ENCODE measurements around the gene SPOCK1.

Gene SPOCK1

DNA sequence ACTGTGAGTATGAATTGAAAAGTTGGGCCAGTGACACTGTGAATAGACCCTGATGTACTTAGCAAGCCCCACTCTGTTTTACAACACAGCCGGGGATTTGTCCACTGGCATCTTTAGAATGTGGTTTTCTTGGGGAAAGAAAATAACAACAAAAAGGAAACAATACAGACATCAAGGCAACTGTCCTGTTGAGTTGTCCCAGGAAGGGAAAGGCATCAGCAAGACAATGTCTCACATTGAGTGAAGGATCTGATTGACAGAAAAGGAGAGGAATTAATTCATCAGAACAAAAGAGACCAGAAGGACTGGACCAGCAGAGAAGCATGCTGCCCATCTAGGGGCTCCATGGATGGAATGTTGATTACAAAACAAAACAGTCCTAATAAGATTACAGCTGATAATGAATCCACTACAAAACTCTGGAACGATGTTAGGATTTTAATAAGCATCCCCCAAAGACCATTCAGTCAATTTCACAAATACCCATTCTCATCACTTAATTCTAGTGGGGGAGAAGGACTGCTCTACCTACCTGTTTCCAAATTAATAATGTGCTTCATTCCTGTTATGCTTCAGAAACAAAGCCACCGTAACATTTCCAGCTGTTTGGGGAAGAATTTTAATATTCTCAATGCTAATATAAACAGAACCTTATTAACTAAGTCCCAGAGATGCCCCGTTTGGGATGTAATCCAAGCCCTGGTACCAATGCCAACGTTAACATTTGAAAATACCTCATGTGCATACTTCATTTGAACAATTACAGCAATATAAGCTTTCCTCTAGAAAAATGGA lies 298.0 kb downstream of the SPOCK1 start:
- TF ChIP-seq GATA3 (IDR thresholded peaks at IDR 0.05; ENCODE audit: low read depth, low read length): no peak
- TF ChIP-seq GATA2 (IDR thresholded peaks at IDR 0.05; ENCODE audit: low read depth, low read length): no peak

DNA sequence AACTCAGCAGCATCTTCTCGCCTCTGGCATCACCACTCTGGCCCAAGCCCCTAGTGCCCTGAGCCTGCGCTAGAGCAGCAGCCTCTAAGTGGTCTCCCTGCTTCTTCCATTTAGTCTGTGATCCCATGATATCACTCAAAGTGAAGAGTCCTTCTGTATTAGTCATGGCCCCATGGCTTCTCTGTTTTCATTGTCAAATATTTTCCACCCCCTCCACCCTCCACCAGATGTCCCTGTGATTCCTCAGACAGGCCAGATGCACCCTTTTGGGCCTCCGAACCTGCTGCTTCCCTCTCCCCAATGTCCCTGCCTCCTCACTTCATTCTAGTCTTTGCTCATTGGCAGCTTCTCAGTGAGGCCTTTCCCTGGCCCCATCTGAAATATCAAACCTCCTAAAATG lies 299.2 kb downstream of the SPOCK1 start:
- TF ChIP-seq GATA3 (IDR thresholded peaks at IDR 0.05; ENCODE audit: low read depth, low read length) (no peak), GATA2 (IDR thresholded peaks at IDR 0.05; ENCODE audit: low read depth, low read length) (no peak)

DNA sequence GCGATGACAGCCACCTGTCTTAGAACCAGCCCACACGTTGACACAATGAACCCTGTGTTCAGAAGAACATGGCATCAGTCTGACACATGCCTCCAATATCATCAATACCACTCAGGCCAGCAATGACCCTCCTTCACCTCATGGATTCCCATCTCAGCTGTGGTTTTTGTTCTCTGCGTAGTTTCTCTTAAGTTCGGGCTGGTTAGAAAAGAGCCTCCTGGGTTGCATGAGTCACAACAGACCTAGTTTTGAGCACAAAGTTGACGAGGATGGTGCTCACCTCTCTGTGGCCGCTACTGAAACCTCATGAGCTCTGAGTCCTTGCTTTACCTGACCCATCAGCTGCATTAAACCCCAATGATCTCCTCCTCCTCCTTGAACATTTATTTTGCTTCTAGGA lies 299.9 kb downstream of the SPOCK1 start:
- TF ChIP-seq GATA3 (IDR thresholded peaks at IDR 0.05; ENCODE audit: low read depth, low read length): no peak
- TF ChIP-seq GATA2 (IDR thresholded peaks at IDR 0.05; ENCODE audit: low read depth, low read length): no peak

DNA sequence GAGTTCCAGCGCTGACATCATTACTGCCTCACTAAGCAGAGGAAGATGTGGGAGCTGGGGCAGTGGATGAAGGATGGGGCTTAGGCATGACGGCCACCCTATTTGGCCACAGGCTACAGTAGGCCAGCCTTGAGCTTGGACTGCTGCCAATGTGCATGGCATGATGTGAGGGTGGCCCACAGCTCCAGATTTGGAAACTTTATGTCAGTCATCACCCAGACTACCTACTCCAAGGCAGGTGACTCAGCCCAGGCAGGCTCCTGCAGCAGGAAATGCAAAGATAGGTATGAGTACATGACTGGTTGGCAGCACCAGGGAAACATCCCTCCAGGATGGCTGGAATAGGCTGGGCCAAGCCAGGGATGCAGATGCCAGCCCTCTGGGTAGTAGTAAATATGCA lies 303.6 kb downstream of the SPOCK1 start:
- TF ChIP-seq GATA3 (IDR thresholded peaks at IDR 0.05; ENCODE audit: low read depth, low read length) (no peak), GATA2 (IDR thresholded peaks at IDR 0.05; ENCODE audit: low read depth, low read length) (no peak)

DNA sequence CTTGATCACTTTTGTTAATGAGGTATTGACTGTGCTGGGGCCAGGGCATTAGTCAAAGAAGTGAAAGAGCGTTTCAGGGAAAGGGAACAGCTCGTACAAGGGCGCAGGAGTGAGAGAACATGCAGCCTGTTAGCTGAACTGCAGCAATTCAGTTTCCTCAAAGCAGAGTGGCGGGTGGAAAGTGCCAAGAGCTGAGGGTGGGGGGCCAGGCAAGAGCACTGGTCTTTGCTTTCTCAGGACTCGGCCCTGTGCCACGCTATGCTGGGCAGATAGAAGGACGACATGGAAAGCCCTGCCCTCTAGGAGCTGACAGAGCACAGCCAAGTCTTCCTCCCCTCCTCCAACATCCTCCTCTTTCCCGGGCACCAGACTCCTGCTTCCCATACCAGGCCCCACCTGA lies 304.8 kb downstream of the SPOCK1 start:
- no peak for TF ChIP-seq GATA3 (IDR thresholded peaks at IDR 0.05; ENCODE audit: low read depth, low read length)
- no peak for TF ChIP-seq GATA2 (IDR thresholded peaks at IDR 0.05; ENCODE audit: low read depth, low read length)

DNA sequence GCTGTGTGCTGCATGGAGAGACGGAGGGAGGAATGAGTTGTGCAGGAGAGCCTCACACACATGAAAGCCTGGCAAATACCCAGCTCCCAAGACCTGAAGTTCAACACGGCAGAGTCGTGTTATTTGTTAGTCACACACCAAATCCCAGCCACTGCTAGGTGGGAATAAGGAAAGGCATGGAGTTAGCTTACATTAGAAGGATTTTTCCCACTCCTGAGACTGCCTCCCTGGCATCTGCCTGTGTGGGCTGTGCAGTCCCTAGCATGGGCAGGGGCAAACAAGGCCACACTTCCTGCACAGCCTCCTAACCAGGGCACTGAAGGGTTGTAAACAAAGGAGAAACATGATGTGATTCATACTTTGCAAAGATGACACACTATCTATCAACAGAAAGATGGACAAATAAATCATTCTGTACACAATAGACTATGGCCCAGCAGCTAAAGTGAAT lies 306.8 kb downstream of the SPOCK1 start:
- TF ChIP-seq GATA2 (IDR thresholded peaks at IDR 0.05; ENCODE audit: low read depth, low read length): no peak
- TF ChIP-seq GATA3 (IDR thresholded peaks at IDR 0.05; ENCODE audit: low read depth, low read length): no peak

DNA sequence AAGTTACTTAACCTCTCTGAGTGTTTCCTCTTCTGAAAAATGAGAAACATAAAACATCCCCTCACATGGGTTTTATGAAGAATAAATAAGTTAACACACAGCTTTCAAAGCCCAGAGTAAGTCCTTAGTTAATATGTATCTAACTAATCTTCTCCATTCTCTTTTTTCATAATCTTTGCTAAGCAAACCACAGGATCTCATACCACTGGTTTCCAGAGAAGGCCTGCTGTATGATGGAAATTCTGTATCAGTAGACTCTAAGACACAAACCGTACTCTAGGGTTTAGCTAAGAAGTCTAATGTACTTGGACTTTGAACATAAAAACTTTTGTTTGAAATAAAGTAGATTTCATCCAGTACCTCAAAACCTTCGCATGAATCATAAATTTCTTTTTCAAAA lies 307.9 kb downstream of the SPOCK1 start:
- TF ChIP-seq GATA3 (IDR thresholded peaks at IDR 0.05; ENCODE audit: low read depth, low read length) (no peak), GATA2 (IDR thresholded peaks at IDR 0.05; ENCODE audit: low read depth, low read length) (no peak)

DNA sequence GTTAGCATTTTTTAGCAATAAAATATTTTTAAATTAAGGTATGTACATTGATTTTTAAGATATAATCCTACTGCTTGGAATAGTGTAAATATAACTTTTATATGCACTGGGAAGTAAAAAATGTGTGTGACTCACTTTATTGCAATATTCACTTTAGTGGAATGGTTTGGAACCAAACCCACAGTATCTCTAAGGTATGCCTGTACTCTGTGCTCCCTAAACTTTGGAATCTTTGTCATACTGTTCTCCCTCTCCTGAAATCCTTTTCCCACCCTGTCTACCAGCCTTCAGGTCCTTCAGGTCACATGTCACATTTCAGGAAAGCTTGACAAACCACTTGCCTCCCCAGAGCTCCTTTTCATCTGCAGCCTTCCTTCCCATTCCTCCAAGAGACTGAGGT lies 308.7 kb downstream of the SPOCK1 start:
- TF ChIP-seq GATA3 (IDR thresholded peaks at IDR 0.05; ENCODE audit: low read depth, low read length) (no peak), GATA2 (IDR thresholded peaks at IDR 0.05; ENCODE audit: low read depth, low read length) (no peak)

DNA sequence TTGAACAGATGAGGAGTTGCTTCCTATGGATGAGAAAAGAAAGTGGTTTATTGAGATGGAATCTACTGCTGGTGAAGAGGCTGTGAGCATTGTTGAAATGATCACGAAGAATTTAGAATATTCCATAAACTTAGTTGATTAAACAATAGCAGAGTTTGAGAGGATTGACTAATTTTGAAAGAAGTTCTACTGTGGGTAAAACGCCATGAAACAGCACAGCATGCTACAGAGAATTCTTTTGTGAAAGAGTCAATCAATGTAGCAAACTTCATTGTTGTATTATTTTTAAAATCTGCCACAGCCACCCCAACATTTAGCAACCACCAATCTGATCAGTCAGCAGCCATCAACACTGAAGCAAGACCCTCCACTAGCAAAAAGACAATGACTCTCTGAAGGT lies 309.1 kb downstream of the SPOCK1 start:
- no peak for TF ChIP-seq GATA3 (IDR thresholded peaks at IDR 0.05; ENCODE audit: low read depth, low read length)
- TF ChIP-seq GATA2 (IDR thresholded peaks at IDR 0.05; ENCODE audit: low read depth, low read length): no peak

DNA sequence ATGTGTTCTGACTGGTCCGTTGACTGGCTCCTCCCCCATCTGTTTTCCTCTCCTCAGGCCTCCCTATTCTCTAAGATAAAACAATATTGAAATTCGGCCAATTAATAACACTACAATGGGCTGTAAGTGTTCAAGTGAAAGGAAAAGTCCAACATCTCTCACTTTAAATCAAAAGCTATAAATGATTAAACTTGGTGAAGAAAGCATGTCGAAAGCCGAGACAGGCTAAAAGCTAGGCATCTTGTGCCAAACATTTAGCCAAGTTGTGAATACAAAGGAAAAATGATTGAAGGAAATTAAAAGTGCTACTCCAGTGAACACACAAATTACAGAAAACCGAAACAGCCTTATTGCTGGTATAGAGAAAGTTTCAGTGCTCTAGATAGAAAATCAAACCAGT lies 310.6 kb downstream of the SPOCK1 start:
- TF ChIP-seq GATA2 (IDR thresholded peaks at IDR 0.05; ENCODE audit: low read depth, low read length) (no peak), GATA3 (IDR thresholded peaks at IDR 0.05; ENCODE audit: low read depth, low read length) (no peak)

DNA sequence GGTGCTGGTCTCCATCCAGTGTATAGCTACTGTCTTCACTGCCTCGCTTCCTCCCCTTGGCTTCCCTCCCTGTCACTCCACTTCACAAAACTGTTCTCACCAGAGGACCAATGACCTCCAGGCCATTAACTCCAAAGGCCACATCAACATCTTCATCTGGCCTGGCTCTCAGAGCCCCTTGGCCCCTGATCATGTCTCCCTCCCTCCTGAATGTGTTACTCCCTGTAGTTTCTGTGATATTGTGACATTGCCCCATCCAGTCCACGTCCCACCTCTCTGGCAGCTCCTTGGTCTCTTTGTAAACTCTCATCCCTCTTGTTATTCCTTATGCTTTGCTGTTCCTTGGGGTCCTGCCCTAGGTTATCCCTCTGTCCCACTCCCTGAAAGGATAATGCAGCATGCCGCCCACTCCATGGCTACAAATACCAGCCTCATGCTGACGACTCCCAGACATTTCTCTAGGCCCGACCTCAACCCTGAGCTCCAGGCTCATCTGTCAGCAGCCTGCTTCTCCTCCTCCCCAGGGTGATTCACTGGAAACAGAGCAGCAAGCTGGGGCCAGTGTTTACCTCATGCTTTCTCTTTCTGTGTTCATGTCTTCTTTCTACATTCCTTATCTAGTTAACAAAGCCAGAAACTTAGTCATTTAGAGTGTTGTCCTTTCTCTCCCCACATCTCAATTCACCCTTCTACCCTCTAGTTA lies 312.2 kb downstream of the SPOCK1 start:
- TF ChIP-seq GATA3 (IDR thresholded peaks at IDR 0.05; ENCODE audit: low read depth, low read length) (no peak), GATA2 (IDR thresholded peaks at IDR 0.05; ENCODE audit: low read depth, low read length) (no peak)

DNA sequence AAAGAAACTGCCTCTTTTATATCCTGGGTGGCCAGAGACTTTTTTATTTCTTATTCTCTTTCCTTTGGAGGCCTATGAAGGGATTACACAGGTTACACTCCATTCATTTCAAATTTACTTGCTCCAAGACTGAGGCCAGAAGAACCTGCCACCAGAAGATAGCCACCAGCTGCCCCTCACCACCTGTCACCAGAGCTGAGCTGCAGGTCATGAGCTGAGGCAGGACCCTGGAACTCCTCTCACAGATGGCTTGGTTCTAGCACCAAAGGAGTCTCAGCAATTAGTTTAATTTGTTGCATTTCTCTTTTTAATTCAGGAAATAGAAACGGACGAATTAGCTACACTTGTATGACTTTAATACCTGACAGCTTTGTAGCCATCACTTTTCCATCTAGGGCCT lies 313.9 kb downstream of the SPOCK1 start:
- TF ChIP-seq GATA2 (IDR thresholded peaks at IDR 0.05; ENCODE audit: low read depth, low read length) (no peak), GATA3 (IDR thresholded peaks at IDR 0.05; ENCODE audit: low read depth, low read length) (no peak)

DNA sequence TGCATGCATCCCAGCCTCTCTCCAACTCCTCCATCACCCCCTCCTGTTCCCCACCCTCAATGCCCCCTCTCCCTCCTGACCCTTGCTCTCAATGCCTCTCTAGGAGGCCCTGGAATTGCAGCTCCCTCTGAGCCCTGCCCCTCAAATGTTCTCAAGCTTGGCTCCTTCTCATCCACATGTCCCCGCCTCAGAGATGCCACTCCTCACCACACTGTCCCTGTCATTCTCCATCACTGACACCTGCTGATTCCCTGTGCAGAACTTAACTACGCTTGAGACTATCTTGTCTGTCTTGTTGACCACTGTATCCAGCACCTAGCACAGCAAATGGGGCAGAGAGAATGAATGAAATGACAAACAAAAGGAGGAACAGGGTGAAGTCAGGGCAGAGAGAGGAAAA lies 314.4 kb downstream of the SPOCK1 start:
- TF ChIP-seq GATA3 (IDR thresholded peaks at IDR 0.05; ENCODE audit: low read depth, low read length) (no peak), GATA2 (IDR thresholded peaks at IDR 0.05; ENCODE audit: low read depth, low read length) (no peak)

DNA sequence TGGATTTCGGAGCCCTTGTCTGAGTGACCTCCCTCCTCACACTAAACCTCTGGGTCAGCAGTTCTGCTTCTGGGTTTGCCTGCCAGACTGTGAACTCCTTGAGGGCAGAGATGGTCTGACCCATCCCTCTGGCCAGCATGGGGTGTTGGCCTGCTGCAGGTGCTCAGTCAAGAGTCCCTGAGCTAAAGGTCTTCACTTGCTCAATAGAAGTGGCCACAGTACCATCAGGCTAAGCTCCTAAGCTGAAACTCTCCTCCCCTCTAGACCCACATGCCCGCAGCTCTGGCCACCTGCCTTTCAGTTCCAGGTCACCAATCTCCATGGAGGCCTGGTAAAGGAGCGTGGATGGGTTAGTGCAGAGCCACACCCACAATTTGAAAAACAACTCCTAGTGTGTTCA lies 316.6 kb downstream of the SPOCK1 start:
- TF ChIP-seq GATA3 (IDR thresholded peaks at IDR 0.05; ENCODE audit: low read depth, low read length) (no peak), GATA2 (IDR thresholded peaks at IDR 0.05; ENCODE audit: low read depth, low read length) (no peak)

DNA sequence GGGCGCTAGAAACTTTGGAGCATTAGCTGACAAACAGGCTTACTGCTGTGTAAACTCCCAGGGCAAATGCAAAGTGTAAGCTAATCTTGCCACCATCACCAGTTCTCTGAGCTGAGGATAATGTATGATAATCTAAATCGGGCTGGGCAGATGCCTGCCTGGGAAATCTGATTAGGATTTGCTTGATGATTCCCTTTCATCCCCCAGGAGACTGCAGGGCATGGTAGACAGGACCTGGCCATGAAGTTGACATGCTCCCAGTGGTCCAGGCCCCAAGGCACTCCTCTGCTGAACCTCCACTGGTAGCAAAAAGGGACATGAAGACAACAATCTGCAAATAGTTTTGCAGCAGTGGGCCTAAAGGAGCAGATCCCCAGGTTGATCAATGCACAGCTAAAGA lies 317.5 kb downstream of the SPOCK1 start:
- TF ChIP-seq GATA3 (IDR thresholded peaks at IDR 0.05; ENCODE audit: low read depth, low read length) (peak; percentile 99), GATA2 (IDR thresholded peaks at IDR 0.05; ENCODE audit: low read depth, low read length) (peak; percentile 100)

Data from SH-SY5Y (cell line).